H54 (cell line): ENCODE data around the gene PIPOX.

ENCODE experiments used
- DNase-seq: peaks from one replicate; pipeline ENCODE4 v3.0.0; 2011; ENCODE audit warnings: low spot score, mixed read lengths; ENCODE audit not compliant: insufficient read length
- FAIRE-seq: peaks from 3 replicates; lab custom pipeline; 2011; peaks lifted over from hg19 to GRCh38; lab: Jason Lieb, UNC
- POLR2A ChIP-seq: IDR thresholded peaks from 2 replicates; pipeline ENCODE4 v1.6.1; 2011; ENCODE audit warnings: low read depth, mild to moderate bottlenecking, low read length

Gene PIPOX

GRCh38 chr17:29032857-29033197, 10.1 kb upstream of the PIPOX start:
- DNase-seq (no peak), FAIRE-seq (no peak)
- no peak for TF ChIP-seq POLR2A

GRCh38 chr17:29034510-29034909, 8.4 kb upstream of the PIPOX start:
- TF ChIP-seq POLR2A = no peak
- DNase-seq (no peak), FAIRE-seq (no peak)

- TF ChIP-seq POLR2A = no peak
- DNase-seq (no peak), FAIRE-seq (no peak)
These were observed 6.4 kb upstream of the PIPOX start for GRCh38 chr17:29036584-29036983.

- DNase-seq = no peak
- TF ChIP-seq POLR2A = no peak
- no peak for FAIRE-seq
These were observed 5.2 kb upstream of the PIPOX start for GRCh38 chr17:29037739-29038084.

GRCh38 chr17:29038085-29038795, 4.7 kb upstream of the PIPOX start:
- TF ChIP-seq POLR2A = no peak
- no peak for FAIRE-seq
- DNase-seq = no peak

- FAIRE-seq (no peak), DNase-seq (peak; percentile 69)
- TF ChIP-seq POLR2A = no peak
These were observed 3.0 kb upstream of the PIPOX start for GRCh38 chr17:29039764-29040598.

GRCh38 chr17:29041091-29041490, 1.9 kb upstream of the PIPOX start:
- no peak for TF ChIP-seq POLR2A
- no peak for DNase-seq
- no peak for FAIRE-seq

DNA sequence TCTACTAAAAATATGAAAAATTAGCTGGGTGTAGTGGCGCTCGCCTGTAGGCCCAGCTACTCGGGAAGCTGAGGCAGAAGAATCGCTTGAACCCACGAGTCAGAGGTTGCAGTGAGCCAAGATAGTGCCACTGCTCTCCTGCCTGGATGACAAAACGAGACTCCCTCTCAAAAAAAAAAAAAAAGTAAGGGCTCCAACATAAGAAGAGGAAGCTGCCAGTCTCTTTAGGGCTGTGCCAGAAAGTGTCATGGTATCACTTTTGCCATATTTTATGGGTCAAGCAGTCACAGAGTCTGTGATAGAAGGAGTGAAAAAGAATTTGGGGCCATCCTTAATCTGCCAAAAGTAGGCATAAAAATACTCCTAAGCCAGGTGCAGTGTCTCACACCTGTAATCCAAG, 1.4 kb upstream of the PIPOX start:
- no peak for DNase-seq
- FAIRE-seq = no peak
- no peak for TF ChIP-seq POLR2A

- DNase-seq = no peak
- FAIRE-seq = no peak
- TF ChIP-seq POLR2A = no peak
These were observed 789 bp upstream of the PIPOX start for GRCh38 chr17:29042026-29042678.

DNA sequence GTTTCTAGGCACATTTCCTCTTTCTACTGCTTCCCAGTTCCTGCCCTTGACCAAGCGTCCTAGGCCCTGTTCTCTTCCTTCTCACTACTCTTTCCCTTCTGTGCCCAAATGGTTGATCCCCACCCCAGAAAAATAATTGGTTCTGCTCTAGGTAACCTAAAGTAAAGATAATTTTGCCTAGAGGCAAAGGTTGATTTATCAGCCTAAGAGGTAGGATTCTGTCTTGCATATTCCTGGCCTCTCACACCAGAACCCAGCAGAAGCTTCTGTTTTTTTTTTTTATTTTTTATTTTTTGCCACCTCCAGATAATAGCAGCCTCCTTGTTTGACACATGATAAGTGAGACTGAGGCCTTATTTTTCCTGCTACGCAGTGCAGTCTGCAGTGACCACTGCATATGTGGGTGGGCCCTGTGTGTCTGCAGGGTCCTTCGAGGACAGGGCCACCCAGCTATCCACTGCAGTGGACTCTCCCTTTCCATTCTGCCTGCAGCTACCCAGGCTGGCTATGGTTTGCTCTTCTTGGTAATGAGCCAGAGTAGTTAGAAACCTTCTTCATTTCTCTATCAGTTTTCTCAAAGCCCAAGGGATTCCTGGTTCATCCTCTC, 701 bp downstream of the PIPOX start:
- FAIRE-seq (no peak), DNase-seq (no peak)
- no peak for TF ChIP-seq POLR2A

DNA sequence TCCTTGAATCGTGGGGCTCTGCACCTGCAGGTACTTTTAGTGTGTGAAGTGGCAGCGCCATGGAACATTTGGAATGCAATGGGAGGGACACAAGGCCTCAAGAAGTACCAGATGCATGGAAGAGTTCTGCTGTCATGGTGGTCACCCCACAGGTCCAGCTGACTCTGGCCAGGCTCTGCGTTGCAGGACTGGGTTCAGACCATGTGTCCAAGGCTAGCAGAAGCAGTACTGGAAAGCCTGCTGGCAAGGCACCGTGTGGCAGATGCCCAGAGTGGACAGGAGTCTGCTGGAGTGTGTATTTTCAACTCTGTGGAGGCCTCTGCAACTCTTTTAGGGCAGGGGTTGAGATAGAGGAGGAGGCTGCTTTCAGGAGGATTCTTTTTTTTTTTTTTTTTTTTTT, 2.1 kb downstream of the PIPOX start:
- TF ChIP-seq POLR2A = no peak
- DNase-seq (no peak), FAIRE-seq (no peak)

DNA sequence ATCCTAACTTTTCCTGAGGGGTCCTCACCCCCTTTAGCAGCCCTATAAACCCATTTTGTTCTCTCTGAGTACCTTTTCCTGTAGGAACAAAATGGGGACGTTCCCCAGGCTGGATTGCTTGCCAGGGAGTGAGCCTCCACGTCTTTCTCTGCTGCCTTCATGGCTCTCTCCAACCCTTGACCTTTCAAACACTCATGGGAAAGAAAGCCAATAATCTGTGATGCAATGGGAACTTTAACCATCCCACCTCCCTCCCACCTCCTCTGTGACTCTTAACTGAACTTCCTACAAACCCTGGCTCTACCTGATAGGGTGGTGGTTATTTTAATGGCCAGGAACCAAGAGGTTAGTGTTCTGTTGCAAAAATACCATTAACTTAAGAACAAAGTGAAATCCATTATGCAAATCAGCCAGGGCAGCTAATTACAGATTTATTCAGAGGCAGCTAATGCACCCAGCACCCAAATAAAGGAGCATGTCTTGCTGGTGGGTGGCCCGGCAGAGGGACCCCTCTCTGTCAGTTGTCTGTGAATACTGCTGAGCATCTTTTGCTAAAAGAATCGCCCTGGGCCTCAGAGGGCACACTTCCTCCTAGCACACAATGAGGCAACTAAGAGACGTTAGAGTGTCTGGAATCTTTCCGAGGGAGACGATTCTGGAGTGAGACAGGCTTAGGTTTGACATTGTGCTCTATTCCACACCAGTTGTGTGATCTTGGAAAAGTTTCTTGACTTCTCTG, 3.0 kb downstream of the PIPOX start:
- FAIRE-seq = no peak
- no peak for TF ChIP-seq POLR2A
- DNase-seq = no peak

DNA sequence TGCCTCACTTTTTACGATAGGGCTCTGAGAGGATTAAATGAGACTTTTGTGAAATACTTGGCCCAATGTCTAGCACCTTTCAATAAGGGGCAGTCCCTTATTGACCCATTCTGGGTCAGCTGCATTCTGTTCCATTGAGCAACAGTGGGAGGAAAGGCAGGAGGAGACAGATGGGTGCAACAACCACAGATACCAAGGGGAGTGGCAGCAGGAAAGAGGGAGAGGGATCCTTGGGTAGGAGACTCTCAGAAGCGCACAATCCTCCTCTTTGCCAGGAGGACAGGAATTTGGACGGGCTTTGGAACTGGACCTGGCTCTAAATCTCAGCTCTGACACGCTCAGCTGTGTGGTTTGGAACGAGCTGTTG, 3.5 kb downstream of the PIPOX start:
- DNase-seq (no peak), FAIRE-seq (no peak)
- TF ChIP-seq POLR2A = no peak
